Fibroblast of upper back skin (primary cell): ENCODE data around the gene C17orf75.

ENCODE experiments used
- DNase-seq: peaks from one replicate; pipeline ENCODE4 v3.0.0-alpha.2; 2013

C17orf75 gene

DNA sequence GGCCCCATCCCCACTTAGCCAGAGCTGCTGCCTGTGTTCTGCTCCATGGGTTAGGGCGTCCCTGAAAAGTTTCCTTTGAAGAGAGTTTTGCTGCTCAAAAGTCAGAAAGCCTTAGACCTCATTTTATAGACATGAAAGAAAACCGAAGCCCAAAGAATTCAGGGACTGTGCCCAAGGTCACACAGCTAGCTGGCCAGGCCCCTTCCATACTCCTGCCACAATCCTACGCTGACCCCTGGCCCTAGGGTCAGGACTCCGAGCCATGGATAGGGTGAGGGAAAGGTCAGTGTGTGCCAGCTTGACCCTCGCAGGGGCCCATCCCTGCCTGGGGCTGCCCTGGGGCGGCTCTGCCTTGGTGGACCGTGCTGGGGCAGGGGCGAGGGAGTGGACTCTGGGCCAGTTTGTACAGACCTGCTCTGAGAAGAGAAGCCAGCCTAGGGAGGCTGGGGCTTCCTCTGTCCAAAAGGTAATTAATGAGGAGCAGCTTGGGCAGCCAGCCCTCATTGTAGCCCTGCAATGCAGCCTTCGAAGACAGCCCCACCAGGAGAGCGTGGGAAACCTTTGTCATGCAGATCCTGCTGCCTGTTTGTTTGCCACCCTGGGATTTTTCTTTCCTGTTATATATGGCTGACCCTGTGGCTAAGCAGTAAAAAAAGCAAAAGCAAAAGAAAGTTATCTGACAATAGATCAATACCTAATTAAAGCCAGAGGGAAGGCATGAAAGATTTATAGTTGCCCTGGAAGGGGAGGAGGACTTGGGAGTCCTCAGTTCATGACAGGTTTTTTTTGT lies 38.9 kb downstream of the C17orf75 start:
- no peak for DNase-seq

- DNase-seq = no peak
Observed at GRCh38 chr17:32302037-32302436, 39.9 kb downstream of the C17orf75 start.

DNA sequence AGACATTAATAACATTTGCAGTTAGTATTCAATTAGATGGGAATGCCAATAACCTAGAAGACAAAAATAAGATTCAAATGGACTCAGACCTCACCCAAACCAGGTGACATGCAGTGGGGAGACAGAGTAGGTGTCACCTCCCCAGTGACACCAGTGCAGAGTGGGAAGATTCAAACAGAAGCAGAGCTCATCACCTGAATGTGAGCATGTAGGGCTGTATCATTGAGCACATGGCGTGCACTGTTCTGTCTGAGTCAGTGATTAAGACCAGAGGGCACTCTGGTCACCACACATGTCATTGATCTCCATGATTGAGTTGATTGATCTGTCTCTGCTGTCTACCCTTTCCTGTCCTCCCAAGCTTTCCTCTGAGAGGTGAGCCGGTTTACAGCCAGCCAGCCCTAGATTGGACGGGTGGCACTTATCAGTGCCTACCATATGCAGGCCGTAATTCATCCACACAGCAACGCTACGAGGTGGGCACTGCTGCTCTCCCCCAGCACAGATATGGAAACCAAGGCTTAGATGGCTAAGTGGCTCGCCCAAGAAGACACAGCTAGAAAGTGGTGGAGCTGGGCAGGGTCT lies 42.3 kb downstream of the C17orf75 start:
- no peak for DNase-seq

DNA sequence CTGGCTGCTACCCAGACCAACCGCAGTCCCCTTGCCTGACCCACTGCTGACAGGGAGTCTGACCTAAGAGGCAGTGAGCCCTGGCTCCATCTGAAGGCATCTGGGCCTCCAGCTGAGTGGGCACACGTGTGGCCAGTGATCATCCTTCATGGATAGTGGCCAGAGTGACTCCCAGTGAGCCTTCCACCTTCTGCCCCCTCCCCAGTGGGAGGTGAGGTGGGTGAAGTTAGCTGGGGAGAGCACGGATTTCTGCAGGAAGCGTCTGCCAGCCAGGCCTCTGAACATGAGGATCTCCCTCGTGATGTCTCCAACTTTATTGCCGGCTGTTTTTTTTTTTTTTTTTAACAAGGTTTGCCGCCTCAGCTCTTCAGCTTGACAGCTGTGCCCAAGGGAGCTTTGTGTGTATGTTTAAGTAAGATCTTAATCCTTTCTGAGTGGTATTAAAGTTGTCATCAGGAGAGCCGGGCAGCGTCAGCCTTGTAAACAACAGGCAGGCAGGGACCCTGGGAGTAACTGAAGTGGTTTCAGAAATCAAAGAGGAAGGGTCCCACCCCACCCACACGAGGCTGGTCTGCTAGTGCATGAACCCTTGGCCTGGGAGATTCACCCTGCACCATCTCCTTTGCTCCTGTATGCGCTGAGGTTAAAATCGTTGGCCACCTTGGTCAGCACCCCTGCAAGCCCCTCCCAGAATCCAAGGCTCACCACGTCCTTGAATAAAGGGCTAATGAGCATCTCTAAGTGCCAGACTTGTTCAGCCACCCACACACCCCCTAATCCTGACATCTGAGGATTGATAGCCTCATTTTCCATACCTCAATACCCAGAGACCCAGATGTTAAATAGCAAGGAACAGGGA lies 43.0 kb downstream of the C17orf75 start:
- DNase-seq = no peak

- no peak for DNase-seq
Observed at GRCh38 chr17:32298298-32298697, 43.7 kb downstream of the C17orf75 start.

- DNase-seq = no peak
Observed at GRCh38 chr17:32297860-32298259, 44.1 kb downstream of the C17orf75 start.

GRCh38 chr17:32297424-32297823 lies 44.5 kb downstream of the C17orf75 start:
- DNase-seq = no peak

DNA sequence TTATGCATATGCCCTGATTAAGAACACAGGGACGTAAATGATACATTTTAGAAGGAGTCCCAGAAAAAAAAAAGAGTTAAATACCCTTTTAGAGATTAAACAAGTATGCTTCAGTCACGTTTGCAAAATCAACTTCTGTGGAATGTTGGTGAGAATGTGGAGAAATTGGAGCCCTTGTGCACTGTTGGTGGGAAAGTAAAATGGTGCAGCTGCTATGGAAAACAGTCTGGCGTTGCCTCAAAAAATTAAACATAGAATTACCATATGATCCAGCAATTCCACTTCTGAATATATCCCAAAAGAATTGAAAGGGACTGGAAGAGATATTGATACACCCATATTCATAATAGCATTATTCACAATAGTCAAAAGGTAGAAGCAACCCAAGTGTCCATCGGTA lies 49.9 kb downstream of the C17orf75 start:
- no peak for DNase-seq

GRCh38 chr17:32289471-32290070 lies 52.4 kb downstream of the C17orf75 start:
- DNase-seq = no peak

GRCh38 chr17:32288615-32289014 lies 53.4 kb downstream of the C17orf75 start:
- no peak for DNase-seq

DNA sequence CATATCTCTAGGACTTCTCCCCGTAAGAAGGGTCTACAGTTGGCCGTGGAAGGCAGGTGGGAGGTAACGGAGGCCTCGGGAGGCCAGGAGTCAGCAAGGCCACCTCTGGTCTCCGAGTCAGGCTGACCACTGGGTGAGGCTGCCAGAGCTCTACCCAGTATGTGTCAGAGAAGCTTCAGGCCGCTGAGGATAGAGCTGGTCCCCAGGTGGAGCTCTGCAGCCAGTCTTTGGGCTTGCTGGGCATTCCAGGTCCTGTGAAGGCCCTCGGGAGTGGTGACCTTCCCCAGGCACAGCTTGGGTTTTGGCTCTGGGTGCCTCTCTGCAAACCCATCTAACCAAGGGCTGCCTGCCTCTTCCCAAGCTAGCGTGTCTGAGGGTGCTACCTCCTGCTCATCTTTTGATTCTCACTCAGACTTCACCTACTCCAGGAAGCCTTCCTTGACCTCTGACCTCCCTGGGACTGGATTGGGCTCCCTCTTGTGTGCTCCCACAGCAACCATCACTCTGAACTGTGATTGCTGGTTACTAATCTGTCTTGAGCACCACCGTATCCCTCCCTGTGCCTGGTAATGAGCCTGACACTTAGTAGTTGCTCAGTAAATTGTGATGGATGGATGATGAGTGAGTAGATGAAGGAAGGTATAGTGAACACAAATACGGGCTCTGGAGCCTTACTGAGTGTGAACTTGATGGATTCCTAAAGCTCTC lies 54.0 kb downstream of the C17orf75 start:
- DNase-seq = no peak

DNA sequence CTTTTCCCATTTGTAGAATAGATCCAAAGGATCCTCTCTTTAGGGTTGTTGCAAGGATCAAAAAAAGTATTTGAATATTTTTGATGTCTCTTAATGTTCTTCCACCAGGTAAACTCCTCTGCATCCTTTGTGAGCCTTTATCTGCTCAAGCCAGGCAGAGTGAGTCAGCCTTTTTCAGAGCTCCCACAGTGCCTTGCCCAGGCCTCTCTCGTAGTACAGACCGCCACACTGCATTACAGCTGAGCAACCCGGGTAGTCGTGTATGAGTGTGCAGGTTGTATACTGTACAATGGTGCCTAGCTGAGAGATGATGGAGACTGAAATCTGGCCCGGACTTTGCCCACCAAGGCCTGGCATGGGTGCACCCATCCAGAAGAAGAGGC lies 55.5 kb downstream of the C17orf75 start:
- no peak for DNase-seq

DNA sequence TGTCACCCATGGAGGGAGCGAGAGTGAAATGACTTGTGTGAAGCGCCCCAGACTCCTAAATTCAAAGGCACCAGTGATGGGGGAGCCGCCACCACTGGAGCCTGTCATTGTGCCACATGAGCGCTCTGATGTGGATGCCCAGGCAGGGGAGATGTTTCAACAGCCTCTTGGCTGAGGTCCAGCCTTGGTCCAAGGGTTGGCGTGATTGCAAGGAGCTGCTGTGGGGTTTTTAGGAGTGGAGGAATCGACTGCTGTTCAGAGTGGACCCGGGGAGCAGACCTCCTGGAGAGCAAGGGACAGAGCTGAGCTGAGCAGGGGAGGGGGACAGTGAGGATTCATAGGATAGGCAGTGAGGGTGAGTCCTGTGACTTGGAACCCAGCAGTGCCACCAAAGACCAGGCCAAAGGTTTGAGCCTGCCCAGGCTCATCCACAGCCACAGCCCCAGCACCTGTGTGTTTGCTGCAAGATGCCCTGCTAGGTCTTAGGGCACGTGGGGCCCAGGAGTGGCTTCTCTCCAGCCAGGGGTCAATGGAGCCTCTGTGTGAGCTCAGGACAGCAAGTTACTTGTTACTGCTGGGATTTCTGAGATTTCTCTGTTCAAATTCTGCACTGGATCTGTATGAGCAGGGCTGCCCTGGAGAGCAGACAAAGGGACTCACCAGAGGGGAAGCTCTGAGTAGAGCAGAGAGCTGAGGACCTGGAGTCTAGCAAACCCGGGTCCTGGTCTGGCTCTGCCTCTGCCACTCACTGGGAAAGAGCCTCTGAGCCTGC lies 56.0 kb downstream of the C17orf75 start:
- DNase-seq = no peak

GRCh38 chr17:32285306-32285705 lies 56.7 kb downstream of the C17orf75 start:
- no peak for DNase-seq

- peak; percentile 53 for DNase-seq
Observed at GRCh38 chr17:32283745-32284201, 58.2 kb downstream of the C17orf75 start.

DNA sequence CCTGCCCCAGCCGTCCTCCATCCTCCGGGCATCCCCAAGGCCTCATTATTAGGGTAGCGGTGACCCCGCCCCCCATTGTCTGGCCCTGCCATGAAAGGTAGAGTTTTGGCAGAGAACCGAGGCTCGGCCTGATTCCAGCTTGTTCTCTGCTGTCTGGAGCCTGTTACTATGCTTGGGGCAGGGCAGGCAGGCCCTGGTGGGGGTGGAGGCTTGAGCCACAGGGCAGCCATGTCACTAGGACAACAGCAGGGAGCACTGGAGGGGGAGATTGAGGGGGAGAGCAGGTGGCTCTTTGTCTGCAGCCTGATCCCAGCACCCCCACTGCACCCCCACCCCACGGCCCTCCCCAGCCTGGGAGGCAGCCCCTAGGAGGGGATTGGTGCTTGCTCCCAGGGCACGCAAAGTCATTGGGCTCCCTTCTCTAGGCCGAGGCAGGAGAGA lies 60.9 kb downstream of the C17orf75 start:
- DNase-seq = no peak

- DNase-seq = no peak
Observed at GRCh38 chr17:32279891-32280716, 61.9 kb downstream of the C17orf75 start.

DNA sequence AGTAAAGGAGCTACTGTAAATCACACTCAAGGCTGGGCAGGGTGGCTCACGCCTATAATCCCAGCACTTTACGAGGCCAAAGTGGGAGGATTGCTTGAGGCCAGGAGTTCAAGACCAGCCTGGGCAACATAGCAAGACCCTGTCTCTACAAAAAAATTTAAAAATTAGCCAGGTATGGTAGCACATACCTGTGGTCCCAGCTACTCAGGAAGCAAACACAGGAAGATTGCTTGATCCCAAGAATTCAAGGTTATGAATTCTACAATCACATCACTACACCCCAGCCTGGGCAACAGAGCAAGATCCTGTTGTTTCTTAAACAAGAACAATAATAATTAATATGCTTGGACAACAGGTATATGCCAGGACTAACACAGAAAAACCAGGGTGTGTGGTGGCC lies 63.2 kb downstream of the C17orf75 start:
- DNase-seq = no peak
